Activated gamma-delta T cell (primary cell): ENCODE results near the gene TBCC.
"Not testable (repeated sequence)": the region's sequence is repeated elsewhere in the genome, so short reads cannot be mapped to it uniquely, and the experiment has no call there.

Source experiments
- DNase-seq: peaks from one replicate; lab custom pipeline; 2025; lab: John Stamatoyannopoulos, UW

TBCC gene

DNA sequence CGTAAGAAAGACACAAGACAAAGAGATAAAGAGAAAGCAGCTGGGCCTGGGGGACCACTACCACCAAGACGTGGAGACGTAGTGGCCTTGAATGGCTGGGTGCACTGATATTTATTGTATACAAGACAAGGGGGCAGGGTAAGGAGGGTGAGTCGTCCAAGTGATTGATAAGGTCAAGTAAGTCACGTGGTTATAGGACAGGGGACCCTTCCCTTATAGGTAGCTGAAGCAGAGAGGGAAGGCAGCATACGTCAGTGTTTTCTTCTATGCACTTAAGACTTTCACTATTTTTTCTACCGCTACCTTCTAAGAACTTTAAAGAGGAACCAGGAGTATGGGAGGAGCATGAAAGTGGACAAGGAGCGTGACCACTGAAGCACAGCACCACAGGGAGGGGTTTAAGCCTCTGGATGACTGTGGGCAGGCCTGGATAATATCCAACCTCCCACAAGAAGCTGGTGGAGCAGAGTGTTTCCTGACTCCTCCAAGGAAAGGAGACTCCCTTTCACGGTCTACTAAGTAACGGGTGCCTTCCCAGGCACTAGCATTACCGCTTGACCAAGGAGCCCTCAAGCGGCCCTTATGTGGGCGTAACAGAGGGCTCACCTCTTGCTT, 11.9 kb downstream of the TBCC start:
- not testable (repeated sequence) for DNase-seq

GRCh38 chr6:42729731-42730130, 16.2 kb downstream of the TBCC start:
- DNase-seq = no peak

GRCh38 chr6:42727627-42728026, 18.3 kb downstream of the TBCC start:
- DNase-seq = no peak

DNA sequence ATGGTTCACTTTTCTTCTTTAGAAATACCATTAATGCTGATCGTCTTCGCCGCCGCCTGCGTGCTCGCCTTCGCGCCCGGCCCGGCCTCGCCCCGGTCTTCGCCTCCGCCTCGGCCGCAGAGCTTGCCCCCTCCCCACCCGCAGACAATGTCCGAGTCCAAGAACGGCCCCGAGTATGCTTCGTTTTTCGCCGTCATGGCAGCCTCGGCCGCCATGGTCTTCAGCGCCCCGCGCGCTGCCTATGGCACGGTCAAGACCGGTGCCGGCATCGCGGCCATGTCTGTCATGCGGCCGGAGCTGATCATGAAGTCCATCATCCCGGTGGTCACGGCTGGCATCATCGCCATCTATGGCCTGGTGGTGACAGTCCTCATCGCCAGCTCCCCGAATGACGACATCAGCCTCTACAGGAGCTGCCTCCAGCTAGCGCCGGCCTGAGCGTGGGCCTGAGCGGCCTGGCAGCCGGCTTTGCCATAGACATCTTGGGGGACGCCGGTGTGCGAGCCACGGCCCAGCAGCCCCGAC, 18.8 kb downstream of the TBCC start:
- no peak for DNase-seq

DNA sequence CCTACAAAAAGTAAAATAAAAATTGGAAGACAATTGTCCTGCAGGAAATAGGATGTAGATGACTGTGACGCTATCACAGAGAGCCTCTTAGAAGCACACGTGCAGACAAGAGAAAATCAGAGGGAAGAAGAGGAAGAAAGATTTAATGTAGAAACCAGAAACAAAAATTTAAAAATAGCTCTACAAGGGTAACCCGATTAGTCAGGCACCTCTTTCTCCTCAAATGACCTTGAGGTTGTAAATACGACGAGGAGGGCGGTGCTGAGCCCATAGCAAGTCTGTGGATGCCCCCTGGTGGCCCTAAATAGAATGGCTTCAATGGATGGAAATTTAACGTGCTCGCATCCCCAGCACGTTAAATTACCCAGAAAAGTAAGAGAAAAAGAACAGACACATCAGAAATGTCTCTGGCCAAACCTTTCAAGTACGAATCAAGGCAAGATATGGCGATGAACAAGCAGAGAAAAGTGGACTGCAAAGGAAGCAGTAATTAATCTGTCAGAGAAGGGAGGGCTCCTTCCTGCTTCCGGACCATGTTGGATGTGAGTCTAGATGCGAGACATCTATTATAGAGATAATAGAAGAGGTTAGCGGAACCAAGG, 19.3 kb downstream of the TBCC start:
- DNase-seq = no peak

DNA sequence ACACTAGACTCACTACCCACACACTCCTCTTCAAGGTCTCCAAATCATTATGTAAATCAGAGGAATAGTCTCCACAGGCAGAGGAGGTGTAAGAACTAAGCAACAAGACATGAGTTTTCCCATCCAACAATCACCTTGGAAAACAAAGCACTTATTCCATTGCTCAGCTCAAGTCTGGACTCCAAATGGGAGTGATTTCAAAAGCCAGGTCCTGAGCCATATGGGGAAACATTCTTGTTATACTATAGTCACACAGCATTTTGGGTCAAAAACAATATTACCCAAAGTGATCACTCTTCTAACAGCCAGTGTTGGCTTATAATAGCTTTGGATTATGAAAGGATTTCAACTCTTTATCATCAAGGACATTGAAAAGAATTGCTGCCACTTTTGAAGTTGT, 19.9 kb downstream of the TBCC start:
- no peak for DNase-seq

DNA sequence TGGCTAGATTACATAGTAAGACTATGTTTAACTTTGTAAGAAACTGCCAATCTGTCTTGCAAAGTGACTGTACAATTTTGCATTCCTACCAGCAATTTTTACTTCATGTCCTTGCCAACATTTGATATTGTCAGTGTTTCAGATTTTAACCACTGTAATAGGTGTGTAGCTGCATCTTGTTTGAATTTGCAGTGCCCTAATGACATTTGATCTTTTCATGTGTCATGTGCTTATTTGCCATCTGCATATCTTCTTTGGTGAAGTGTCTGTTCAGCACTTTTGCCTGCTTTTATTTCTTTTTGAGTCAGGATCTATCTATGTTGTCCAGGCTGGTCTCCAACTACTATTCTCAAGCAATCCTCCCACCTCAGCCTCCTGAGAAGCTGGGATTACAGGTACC, 21.1 kb downstream of the TBCC start:
- no peak for DNase-seq

GRCh38 chr6:42722497-42722896, 23.4 kb downstream of the TBCC start, which contains the start of gene PRPH2:
TSS of gene PRPH2 (minus strand) at chr6:42722597. CDS start at chr6:42722334, 263 bp downstream.
- DNase-seq = no peak

- no peak for DNase-seq
Measured at GRCh38 chr6:42720739-42721138, 25.2 kb downstream of the TBCC start.

- DNase-seq = no peak
Measured at GRCh38 chr6:42715871-42716270, 30.0 kb downstream of the TBCC start.

DNA sequence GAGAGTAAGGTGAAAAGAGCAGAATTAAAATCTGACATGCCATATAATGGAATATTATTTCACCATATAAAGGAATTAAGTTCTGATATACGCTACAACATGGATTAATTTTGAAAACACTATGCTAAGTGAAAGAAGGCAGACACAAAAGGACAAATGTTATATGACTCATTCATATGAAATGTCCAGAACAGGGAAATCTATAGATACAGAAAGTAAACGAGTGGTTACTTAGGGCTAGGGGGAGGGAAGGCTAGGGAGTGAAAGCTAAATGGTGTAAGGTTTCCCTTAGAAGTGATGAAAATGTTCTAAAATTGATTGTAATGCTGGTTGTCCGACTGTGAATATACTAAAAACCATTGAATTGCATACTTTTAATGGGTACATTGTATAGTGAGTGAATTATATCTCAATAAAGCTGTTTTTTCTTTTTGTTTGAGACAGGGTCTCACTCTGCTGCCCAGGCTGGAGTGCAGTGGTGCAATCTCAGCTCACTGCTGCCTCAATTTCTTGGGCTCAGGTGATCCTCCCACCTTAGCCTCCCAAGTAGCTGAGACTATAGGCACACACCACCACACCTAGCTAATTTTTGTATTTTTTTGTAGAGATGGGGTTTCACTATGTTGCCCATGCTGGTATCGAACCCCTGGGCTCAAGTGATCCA, 31.7 kb downstream of the TBCC start:
- DNase-seq = no peak

GRCh38 chr6:42711930-42712329, 34.0 kb downstream of the TBCC start:
- no peak for DNase-seq

GRCh38 chr6:42710316-42710715, 35.6 kb downstream of the TBCC start:
- DNase-seq = no peak

DNA sequence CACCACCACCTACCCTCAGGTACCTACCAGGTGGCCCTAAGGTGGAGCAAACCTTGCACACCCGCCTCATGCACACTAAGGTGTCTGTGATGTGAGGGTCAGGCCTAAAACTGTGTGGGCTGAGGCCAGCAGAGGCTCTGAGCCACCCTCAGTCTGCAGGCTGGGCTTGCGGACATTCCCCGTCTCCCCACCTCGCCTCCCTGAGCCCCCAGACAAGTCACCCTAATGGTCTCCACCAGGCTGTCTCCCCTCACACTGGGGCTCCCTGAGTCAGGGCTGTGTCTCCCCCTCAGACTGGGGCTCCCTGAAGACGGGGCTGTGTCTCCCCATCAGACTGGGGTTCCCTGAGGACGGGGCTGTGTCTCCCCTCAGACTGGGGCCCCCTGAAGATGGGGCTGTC, 36.0 kb downstream of the TBCC start:
- DNase-seq = no peak

GRCh38 chr6:42708096-42708495, 37.8 kb downstream of the TBCC start:
- DNase-seq = no peak

- DNase-seq = no peak
Measured at GRCh38 chr6:42707595-42707994, 38.3 kb downstream of the TBCC start.

- DNase-seq = no peak
Measured at GRCh38 chr6:42704937-42705374, 40.9 kb downstream of the TBCC start.

- DNase-seq = no peak
Measured at GRCh38 chr6:42704251-42704936, 41.5 kb downstream of the TBCC start.

DNA sequence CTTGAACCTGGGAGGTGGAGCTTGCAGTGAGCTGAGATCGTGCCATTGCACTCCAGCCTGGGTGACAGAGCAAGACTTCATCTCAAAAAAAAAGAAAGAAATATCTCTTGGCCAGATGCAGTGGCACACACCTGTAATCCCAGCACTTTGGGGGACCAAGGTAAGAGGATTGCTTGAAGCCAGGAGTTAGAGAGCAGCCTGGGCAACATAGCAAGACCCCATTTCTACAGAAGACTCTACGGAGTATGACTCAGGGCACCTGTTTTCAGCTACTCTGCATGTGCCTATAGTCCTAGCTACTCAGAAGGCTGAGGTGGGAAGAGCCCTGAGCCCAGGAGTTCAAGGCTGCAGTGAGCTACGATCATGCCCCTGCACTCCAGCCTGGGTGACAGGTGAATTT, 43.1 kb downstream of the TBCC start:
- DNase-seq = not testable (repeated sequence)

DNA sequence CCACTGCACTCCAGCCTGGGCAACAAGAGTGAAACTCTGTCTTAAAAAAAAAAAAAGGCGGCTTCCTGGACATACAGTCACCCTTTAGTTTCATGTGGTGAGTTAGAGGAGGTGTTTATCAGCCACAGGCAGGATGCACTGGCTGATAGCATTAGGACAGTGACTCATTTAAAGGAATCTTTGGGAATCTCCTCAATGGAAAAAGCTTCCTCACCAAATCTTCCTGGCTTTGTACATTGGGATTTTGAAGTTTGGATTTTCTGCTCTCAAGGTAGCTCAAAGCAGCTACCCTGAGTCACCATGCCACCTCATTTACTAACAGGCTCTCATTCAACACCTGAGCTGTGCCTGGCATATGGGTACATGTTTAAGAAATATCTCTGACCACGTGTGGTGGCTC, 43.7 kb downstream of the TBCC start:
- DNase-seq = no peak

DNA sequence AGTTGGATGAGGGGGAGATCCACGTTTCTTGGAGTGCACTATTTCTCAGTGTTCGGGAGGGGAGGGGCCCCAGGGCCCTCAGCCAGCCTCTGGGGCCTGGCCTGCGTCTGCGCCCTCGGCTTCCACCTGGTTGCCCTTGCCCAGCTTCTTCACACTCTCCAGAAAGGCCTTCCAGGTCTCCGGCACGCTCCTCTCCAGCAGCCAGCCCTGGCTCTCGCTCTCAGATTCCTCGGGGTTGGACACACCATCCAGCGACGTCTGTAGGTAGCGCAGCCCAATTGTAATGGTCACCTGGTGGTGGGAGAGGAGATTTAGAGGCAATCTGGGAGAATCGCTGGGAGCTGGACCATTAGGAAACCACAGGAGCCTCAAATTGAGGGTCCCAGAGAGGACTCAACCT, 47.7 kb downstream of the TBCC start:
- no peak for DNase-seq

GRCh38 chr6:42697268-42697655, 48.6 kb downstream of the TBCC start:
- no peak for DNase-seq
